HepG2 (cell line): ENCODE data around the gene UPB1. TPM values are rescaled to one million over a fixed set of nuclear protein-coding genes. Genes with fewer than 3 reads are reported as not detected.

Experiments
- ATAC-seq: fragments of 200-7000 bp; cut with Tn5 transposase; 3 replicates; pipeline ENCODE4 v1.9.1; 2020; ENCODE audit warnings: mild to moderate bottlenecking, moderate library complexity
- BruUV-seq: library from RNA; stranded (reverse); fragments of 400-500 nt; replicated peaks from 2 replicates; lab custom pipeline; 2021; lab: Mats Ljungman, UMichigan
- CTCF ChIA-PET: fragments of 300-600 bp; formaldehyde crosslinking; extraction: SDS; loops from one replicate; lab custom pipeline; 2021; ENCODE audit warnings: low total read pairs, inconsistent platforms, low intra/inter-chr PET ratio; lab: Yijun Ruan, JAX
- POLR2A ChIA-PET: fragments of 350-600 bp; sonication (Branson Sonifier 250); formaldehyde crosslinking; loops from one replicate; lab custom pipeline; 2020; ENCODE audit warnings: antibody characterized with exemption, inconsistent platforms; lab: Yijun Ruan, JAX
- DNase-seq: peaks from one replicate; pipeline ENCODE4 v3.0.0-alpha.2; 2015; ENCODE audit warnings: low spot score
- FAIRE-seq: peaks from 3 replicates; lab custom pipeline; 2011; peaks lifted over from hg19 to GRCh38; lab: Jason Lieb, UNC
- H2AFZ ChIP-seq: one replicate; pipeline ENCODE4 v1.6.1; 2011; ENCODE audit warnings: low read length, inconsistent platforms
- H3K27ac ChIP-seq: fragments of 300-600 bp; 3 replicates; pipeline ENCODE4 v1.8.0; 2011; ENCODE audit warnings: mixed run types, mild to moderate bottlenecking, mixed read lengths, low read length, inconsistent platforms; ENCODE audit not compliant: insufficient read depth; ENCODE audit errors: extremely low read length
- H3K27me3 ChIP-seq, 2 experiments: fragments of 200-600 bp in 1 of 2; 2 replicates in 1 of 2; 3 replicates in 1 of 2; pipeline versions ENCODE4 v1.6.0 to v1.8.0; 2011; ENCODE audit warnings: low read length in 2 of 2, mild to moderate bottlenecking in 2 of 2, moderate library complexity in 2 of 2, inconsistent platforms in 1 of 2; ENCODE audit not compliant: insufficient read depth in 2 of 2, control insufficient read depth in 1 of 2
- H3K36me3 ChIP-seq, 2 experiments: fragments of 200-600 bp in 1 of 2; replicated peaks in 1 of 2; 2 replicates in 1 of 2; 3 replicates in 1 of 2; pipeline versions ENCODE4 v1.5.1 to v1.8.0; 2011; ENCODE audit warnings: low read length in 2 of 2, inconsistent platforms in 1 of 2; ENCODE audit not compliant: insufficient read depth in 2 of 2, control insufficient read depth in 1 of 2
- H3K4me1 ChIP-seq: 2 replicates; pipeline ENCODE4 v1.5.1; 2012; ENCODE audit warnings: low read length, inconsistent platforms; ENCODE audit not compliant: insufficient read depth
- H3K4me2 ChIP-seq: 2 replicates; pipeline ENCODE4 v1.6.0; 2011; ENCODE audit warnings: low read depth, low read length, inconsistent platforms
- H3K4me3 ChIP-seq, 3 experiments: fragments of 200-600 bp in 1 of 3; sonication (generic), shearing (Covaris generic) in 1 of 3; replicated peaks in 1 of 3; 2 replicates each; pipeline ENCODE4 v1.5.1; 2011 to 2016; ENCODE audit warnings: low read length in 3 of 3, inconsistent platforms in 2 of 3, low read depth in 2 of 3, mild to moderate bottlenecking in 2 of 3, control low read depth in 1 of 3, mixed read lengths in 1 of 3; ENCODE audit not compliant: insufficient read depth in 1 of 3
- H3K79me2 ChIP-seq: one replicate; pipeline ENCODE4 v1.6.1; 2011; ENCODE audit warnings: low read length, inconsistent platforms; ENCODE audit not compliant: insufficient read depth
- H3K9ac ChIP-seq: 2 replicates; pipeline ENCODE4 v1.6.0; 2011; ENCODE audit warnings: mild to moderate bottlenecking, low read depth, low read length, inconsistent platforms; ENCODE audit not compliant: insufficient read depth
- H3K9me3 ChIP-seq: 2 replicates; pipeline ENCODE4 v1.5.1; 2012; ENCODE audit warnings: mild to moderate bottlenecking, low read length
- H4K20me1 ChIP-seq: 2 replicates; pipeline ENCODE4 v1.6.0; 2011; ENCODE audit warnings: inconsistent platforms, mild to moderate bottlenecking, low read length, moderate library complexity; ENCODE audit not compliant: insufficient read depth
- GABPA ChIP-seq, 2 experiments: IDR thresholded peaks; 2 replicates each; pipeline ENCODE4 v1.6.1; 2011 to 2016; ENCODE audit warnings: low read depth in 2 of 2, low read length in 1 of 2, missing biosample characterization in 1 of 2, missing genetic modification characterization in 1 of 2
- GPN1 ChIP-seq: sonication (generic); formaldehyde crosslinking; IDR thresholded peaks from 2 replicates; pipeline ENCODE4 v1.5.1; 2020; ENCODE audit warnings: missing genetic modification reagents, borderline replicate concordance
- HDAC2 ChIP-seq: sonication (generic); formaldehyde crosslinking; IDR thresholded peaks from 2 replicates; pipeline ENCODE4 v1.4.0; 2020; ENCODE audit warnings: missing genetic modification reagents
- HIVEP1 ChIP-seq: sonication (generic); formaldehyde crosslinking; IDR thresholded peaks from 2 replicates; pipeline ENCODE4 v1.4.0; 2020; ENCODE audit warnings: mild to moderate bottlenecking, missing genetic modification reagents
- IRX3 ChIP-seq: sonication (generic); formaldehyde crosslinking; IDR thresholded peaks from 2 replicates; pipeline ENCODE4 v1.8.1; 2023; ENCODE audit warnings: mild to moderate bottlenecking, low read depth, missing genetic modification reagents, borderline replicate concordance
- NRL ChIP-seq: sonication (generic); formaldehyde crosslinking; IDR thresholded peaks from 2 replicates; pipeline ENCODE4 v1.5.0; 2020; ENCODE audit warnings: missing genetic modification reagents, mild to moderate bottlenecking, moderate library complexity, borderline replicate concordance
- RBFOX2 ChIP-seq: fragments of 200-400 bp; formaldehyde crosslinking; IDR thresholded peaks from 2 replicates; pipeline ENCODE4 v1.6.1; 2017; ENCODE audit warnings: low read depth, mild to moderate bottlenecking, low read length
- SMAD1 ChIP-seq: sonication (generic); formaldehyde crosslinking; IDR thresholded peaks from 2 replicates; pipeline ENCODE4 v1.4.0; 2020; ENCODE audit warnings: missing genetic modification reagents, low read depth, mild to moderate bottlenecking, borderline replicate concordance
- SNAI1 ChIP-seq: sonication (generic); formaldehyde crosslinking; IDR thresholded peaks from 2 replicates; pipeline ENCODE4 v1.5.0; 2020; ENCODE audit warnings: mild to moderate bottlenecking, missing genetic modification reagents, borderline replicate concordance
- ZFP82 ChIP-seq: sonication (generic); formaldehyde crosslinking; IDR thresholded peaks from 2 replicates; pipeline ENCODE4 v1.5.1; 2020; ENCODE audit warnings: mild to moderate bottlenecking, missing genetic modification reagents, borderline replicate concordance
- ZFP90 ChIP-seq: sonication (generic); formaldehyde crosslinking; IDR thresholded peaks from 2 replicates; pipeline ENCODE4 v1.8.0; 2022; ENCODE audit warnings: missing genetic modification reagents, mild to moderate bottlenecking, inconsistent platforms, borderline replicate concordance
- ZNF280B ChIP-seq: sonication (generic); formaldehyde crosslinking; IDR thresholded peaks from 2 replicates; pipeline ENCODE4 v1.5.0; 2020; ENCODE audit warnings: missing genetic modification reagents, mild to moderate bottlenecking, borderline replicate concordance
- ZNF3 ChIP-seq: IDR thresholded peaks from 2 replicates; pipeline ENCODE4 v1.7.0; 2017; ENCODE audit warnings: inconsistent platforms
- ZNF34 ChIP-seq: sonication (generic); formaldehyde crosslinking; IDR thresholded peaks from 2 replicates; pipeline ENCODE4 v1.4.0; 2020; ENCODE audit warnings: mild to moderate bottlenecking, missing genetic modification reagents, borderline replicate concordance
- ZNF496 ChIP-seq: sonication (generic); formaldehyde crosslinking; IDR thresholded peaks from 2 replicates; pipeline ENCODE4 v1.8.1; 2023; ENCODE audit warnings: mild to moderate bottlenecking, moderate library complexity, missing genetic modification reagents; ENCODE audit not compliant: insufficient replicate concordance
- ZNF773 ChIP-seq: sonication (generic); formaldehyde crosslinking; IDR thresholded peaks from 2 replicates; pipeline ENCODE4 v1.4.0; 2020; ENCODE audit warnings: missing genetic modification reagents, borderline replicate concordance
- ZNF841 ChIP-seq: sonication (generic); formaldehyde crosslinking; IDR thresholded peaks from 2 replicates; pipeline ENCODE4 v1.8.1; 2023; ENCODE audit warnings: missing genetic modification reagents, borderline replicate concordance
- WGBS: methylation state at CpG from one replicate; pipeline ENCODE4 v1.1.6; 2017; ENCODE audit warnings: low lambda C conversion rate; 5-methylcytosine and 5-hydroxymethylcytosine counted together
- in situ Hi-C: cut with HindIII; loops from 2 replicates; pipeline ENCODE4 v1.10.0; 2017; ENCODE audit warnings: low pct_unique_long_range_greater_than_20kb; ENCODE audit not compliant: extremely low pct_ligation_motif_present
- intact Hi-C: fragments of 100-400 bp; cut with micrococcal nuclease; formaldehyde crosslinking; loops from one replicate; pipeline ENCODE4 v1.10.0; 2022; ENCODE audit not compliant: unreplicated experiment
- polyA plus RNA-seq, 8 experiments: library from polyadenylated mRNA; depleted of rRNA in 3 of 8; stranded (reverse) in 7 of 8; unstranded in 1 of 8; fragments of >200 nt; fragmentation: Illumina TruSeq in 4 of 8; extraction: Trizol in 4 of 8; gene quantifications; 2 replicates each; pipeline versions ENCODE4 v1.2.1 to v1.2.3, GENCODE V29; 2011 to 2016; ENCODE audit warnings: low read depth in 4 of 8, missing spikeins in 1 of 8, mixed read lengths in 1 of 8; ENCODE audit not compliant: insufficient read depth in 1 of 8
- total RNA-seq, 5 experiments: library from RNA; depleted of rRNA; stranded (reverse); fragments of >200 nt; fragmentation: Illumina TruSeq; extraction: Trizol; gene quantifications; 2 replicates each; pipeline ENCODE4 v1.2.3, GENCODE V29; 2016; ENCODE audit warnings: low read depth in 1 of 5
- TF ChIP-seq, protein P1 (sequence below): sonication (generic); formaldehyde crosslinking; IDR thresholded peaks from 2 replicates; pipeline ENCODE4 v1.5.0; 2020; ENCODE audit warnings: missing genetic modification reagents

The UPB1 gene
- total and polyA plus RNA-seq, 2 of the 13 experiments (the other 11 are each of a cell fraction or from before 2014, with no cell fraction given) = 0.38 to 1.2 TPM

DNA sequence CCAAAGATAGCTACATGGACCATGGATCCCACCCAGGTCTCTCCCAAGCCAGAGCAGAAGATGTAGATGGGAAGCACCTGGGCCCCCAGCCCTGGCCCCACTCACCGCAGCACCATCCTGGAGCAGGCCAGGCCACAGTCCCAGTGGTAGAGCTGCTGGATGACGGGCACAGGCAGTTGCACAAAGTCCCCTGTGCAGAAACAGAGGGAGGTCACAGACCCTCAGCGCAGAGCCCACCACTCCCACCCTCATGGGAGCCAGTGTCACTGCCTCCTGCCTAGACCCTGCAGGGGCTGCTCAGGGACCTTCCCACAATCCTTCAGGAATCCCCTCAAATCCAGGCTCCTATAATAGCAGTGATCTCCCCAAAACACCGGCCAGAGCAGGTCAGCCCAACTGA, 53.7 kb downstream of the UPB1 start (continued):
- TF ChIP-seq, protein P1, sequence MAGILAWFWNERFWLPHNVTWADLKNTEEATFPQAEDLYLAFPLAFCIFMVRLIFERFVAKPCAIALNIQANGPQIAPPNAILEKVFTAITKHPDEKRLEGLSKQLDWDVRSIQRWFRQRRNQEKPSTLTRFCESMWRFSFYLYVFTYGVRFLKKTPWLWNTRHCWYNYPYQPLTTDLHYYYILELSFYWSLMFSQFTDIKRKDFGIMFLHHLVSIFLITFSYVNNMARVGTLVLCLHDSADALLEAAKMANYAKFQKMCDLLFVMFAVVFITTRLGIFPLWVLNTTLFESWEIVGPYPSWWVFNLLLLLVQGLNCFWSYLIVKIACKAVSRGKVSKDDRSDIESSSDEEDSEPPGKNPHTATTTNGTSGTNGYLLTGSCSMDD = no peak
- TF ChIP-seq RBFOX2 = peak; percentile 52
- peak; percentile 28; the same call in 1 of the 2 replicates for TF ChIP-seq HIVEP1 (CRISPR knock-in tag)
- TF ChIP-seq HDAC2 (CRISPR knock-in tag) = no peak
- no peak for TF ChIP-seq ZFP82 (CRISPR knock-in tag)
- no peak for TF ChIP-seq ZNF34
- no peak for TF ChIP-seq ZNF841 (CRISPR knock-in tag)
- TF ChIP-seq ZFP90 (CRISPR knock-in tag) = 0 out of 2 replicates have a peak, but pooled peaks have one; percentile 40

- Histone ChIP-seq H3K27ac (peak overlapping the region; percentile 98), H4K20me1 (no peaks in the 10 kb centered on the region), H3K4me3 (peak overlapping the region in 1 of 3 experiments; percentile 51; a peak in 2 of 6 replicates), H2AFZ (no peak overlapping the region), H3K9ac (peak overlapping the region; percentile 84), H3K36me3 (peaks cover 16 to 37% of the 10 kb centered on the region in 2 experiments), H3K27me3 (no peaks in the 10 kb centered on the region; a peak in 1 of 5 replicates), H3K4me2 (peak overlapping the region; percentile 92), H3K79me2 (peaks cover 60% of the 10 kb centered on the region), H3K9me3 (no peaks in the 10 kb centered on the region), H3K4me1 (peaks cover 75% of the 10 kb centered on the region)
- WGBS = 14% methylated on average over 4 of the region's 8 CpGs
- CTCF ChIA-PET = interaction anchor here (2.2 kb wide), 1 partner anchor 25 kb away, joined by 6 read pairs; no protein-coding TSS in a partner anchor
- in situ Hi-C loops (no loop called here), intact Hi-C loops (loop anchor here (2.0 kb wide), 1 partner anchor 53 kb away; the partner anchor contains the start of gene GGT1)
- ATAC-seq = peak; percentile 84
- POLR2A ChIA-PET = interaction anchor here (0.6 to 9.3 kb wide), 22 partner anchors 9 to 90 kb away, joined by 3 to 138 read pairs (median 7); partner anchors contain the start of genes GGT1 and LRRC75B
- peak; percentile 99 for DNase-seq
- peak; percentile 99 for FAIRE-seq
- BruUV-seq = TSS peak; percentile 62
- TF ChIP-seq HDAC2 (CRISPR knock-in tag) (peak; percentile 95), IRX3 (CRISPR knock-in tag) (0 out of 2 replicates have a peak, but pooled peaks have one; percentile 72), ZNF3 (CRISPR knock-in tag) (peak; percentile 97), SMAD1 (0 out of 2 replicates have a peak, but pooled peaks have one; percentile 44), ZNF773 (CRISPR knock-in tag) (no peak), SNAI1 (CRISPR knock-in tag) (peak; percentile 95; the same call in 1 of the 2 replicates), GABPA (IDR thresholded peaks at IDR 0.05; ENCODE audit: low read depth, low read length) (no peak), GABPA (CRISPR knock-in tag; IDR thresholded peaks at IDR 0.05; ENCODE audit: low read depth) (peak; percentile 72), ZNF280B (CRISPR knock-in tag) (0 out of 2 replicates have a peak, but pooled peaks have one; percentile 55), ZNF496 (CRISPR knock-in tag) (no peak), NRL (0 out of 2 replicates have a peak, but pooled peaks have one; percentile 36), GPN1 (CRISPR knock-in tag) (no peak)
Observed at GRCh38 chr22:24550028-24550901, 55.1 kb downstream of the UPB1 start.
